IPS-11a (cell line): ENCODE measurements around the gene MICA.
"Not testable (repeated sequence)": the region's sequence is repeated elsewhere in the genome, so short reads cannot be mapped to it uniquely, and the experiment has no call there.

ENCODE experiments used
- H3K4me3 ChIP-seq: one replicate; pipeline ENCODE4 v1.5.1; 2013; ENCODE audit warnings: low read depth, low read length, control low read depth

MICA gene

GRCh38 chr6:31403283-31404060 lies at the start of gene MICA:
Gene MICA (plus strand): TSS chr6:31403595. CDS start chr6:31403633, 38 bp downstream.
- H3K4me3 ChIP-seq, result peak within 1 kb of the TSS; percentile 78

DNA sequence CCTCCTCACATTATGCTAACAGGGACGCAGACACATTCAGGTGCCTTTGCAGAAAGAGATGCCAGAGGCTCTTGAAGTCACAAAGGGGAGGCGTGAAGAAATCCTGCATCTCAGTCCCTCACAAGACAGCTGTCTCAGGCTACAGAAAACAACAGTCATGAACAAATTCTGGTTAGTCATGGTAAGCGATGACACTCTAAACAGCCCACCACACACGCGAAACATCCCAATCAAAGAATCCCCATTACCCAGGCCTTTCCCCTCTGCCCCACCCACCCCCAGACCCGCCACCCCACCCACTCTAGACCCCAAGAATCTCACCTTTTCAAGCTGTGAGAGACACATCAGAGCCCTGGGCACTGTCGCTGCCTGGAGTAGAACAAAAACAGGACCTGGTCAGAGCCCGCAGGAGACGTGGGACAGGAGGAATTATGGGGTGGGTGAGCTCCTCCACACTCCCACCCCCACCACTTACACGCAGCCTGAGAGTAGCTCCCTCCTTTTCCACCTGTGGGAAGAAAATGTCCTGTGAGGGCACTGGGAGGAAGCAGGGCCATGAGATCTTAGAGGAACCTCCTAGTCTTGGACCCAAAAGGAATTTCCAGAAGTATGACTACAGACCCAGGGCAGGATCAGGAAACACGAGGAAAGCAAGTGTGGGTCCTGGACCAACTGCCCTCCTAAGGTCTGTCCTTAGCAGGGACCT lies 49.1 kb upstream of the MICA start:
- H3K4me3 ChIP-seq, result no peak overlapping the region

GRCh38 chr6:31354864-31355582 lies 48.4 kb upstream of the MICA start:
- H3K4me3 ChIP-seq, result no peak overlapping the region

DNA sequence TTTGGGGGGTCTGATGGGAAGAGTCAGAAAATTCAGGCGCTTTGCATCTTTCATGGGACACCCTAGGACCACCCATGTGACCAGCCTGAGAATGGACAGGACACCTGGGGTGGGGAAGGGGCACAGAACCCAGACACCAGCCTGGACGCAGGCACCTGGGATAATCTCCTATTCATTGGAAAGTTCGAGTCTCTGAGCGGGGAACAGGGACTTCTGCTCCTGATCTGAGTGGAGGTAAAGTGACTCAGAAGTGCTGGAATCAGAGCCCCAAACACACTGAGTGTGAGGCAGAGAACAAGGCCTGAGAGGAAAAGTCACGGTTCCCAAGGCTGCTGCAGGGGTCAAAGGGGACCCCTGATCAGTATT lies 47.8 kb upstream of the MICA start:
- H3K4me3 ChIP-seq, result no peak overlapping the region

DNA sequence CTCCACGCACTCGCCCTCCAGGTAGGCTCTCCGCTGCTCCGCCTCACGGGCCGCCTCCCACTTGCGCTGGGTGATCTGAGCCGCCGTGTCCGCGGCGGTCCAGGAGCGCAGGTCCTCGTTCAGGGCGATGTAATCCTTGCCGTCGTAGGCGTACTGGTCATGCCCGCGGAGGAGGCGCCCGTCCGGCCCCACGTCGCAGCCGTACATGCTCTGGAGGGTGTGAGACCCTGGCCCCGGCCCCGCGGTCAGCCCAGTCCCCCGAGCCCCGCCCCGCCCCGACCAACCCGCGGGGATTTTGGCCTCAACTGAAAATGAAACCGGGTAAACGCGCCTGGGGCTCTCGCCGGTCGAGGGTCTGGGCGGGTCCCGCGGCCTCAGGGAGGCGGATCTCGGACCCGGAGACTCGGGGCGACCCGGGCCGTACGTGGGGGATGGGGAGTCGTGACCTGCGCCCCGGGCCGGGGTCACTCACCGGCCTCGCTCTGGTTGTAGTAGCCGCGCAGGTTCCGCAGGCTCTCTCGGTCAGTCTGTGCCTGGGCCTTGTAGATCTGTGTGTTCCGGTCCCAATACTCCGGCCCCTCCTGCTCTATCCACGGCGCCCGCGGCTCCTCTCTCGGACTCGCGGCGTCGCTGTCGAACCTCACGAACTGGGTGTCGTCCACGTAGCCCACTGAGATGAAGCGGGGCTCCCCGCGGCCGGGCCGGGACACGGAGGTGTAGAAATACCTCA lies 47.0 kb upstream of the MICA start:
- peak overlapping the region; percentile 56 for H3K4me3 ChIP-seq

- peak within 1 kb of the TSS; percentile 56 for H3K4me3 ChIP-seq
These were observed 46.4 kb upstream of the MICA start, which contains the start of gene HLA-B for GRCh38 chr6:31356946-31357466. Gene HLA-B (minus strand): TSS chr6:31357179. CDS start chr6:31357158, 21 bp downstream.

GRCh38 chr6:31357886-31358285 lies 45.5 kb upstream of the MICA start:
- no peak overlapping the region for H3K4me3 ChIP-seq

GRCh38 chr6:31358302-31358701 lies 45.1 kb upstream of the MICA start:
- H3K4me3 ChIP-seq, result no peak overlapping the region

- H3K4me3 ChIP-seq, result no peak overlapping the region
These were observed 43.8 kb upstream of the MICA start for GRCh38 chr6:31359581-31359980.

GRCh38 chr6:31362751-31363150 lies 40.6 kb upstream of the MICA start:
- H3K4me3 ChIP-seq, result no peak overlapping the region

GRCh38 chr6:31363811-31364210 lies 39.6 kb upstream of the MICA start:
- H3K4me3 ChIP-seq, result no peak overlapping the region

- no peak overlapping the region for H3K4me3 ChIP-seq
These were observed 37.5 kb upstream of the MICA start for GRCh38 chr6:31365864-31366263.

GRCh38 chr6:31366693-31367470 lies 36.5 kb upstream of the MICA start:
- H3K4me3 ChIP-seq, result no peak overlapping the region

GRCh38 chr6:31368461-31368860 lies 34.9 kb upstream of the MICA start:
- H3K4me3 ChIP-seq, result no peak overlapping the region

DNA sequence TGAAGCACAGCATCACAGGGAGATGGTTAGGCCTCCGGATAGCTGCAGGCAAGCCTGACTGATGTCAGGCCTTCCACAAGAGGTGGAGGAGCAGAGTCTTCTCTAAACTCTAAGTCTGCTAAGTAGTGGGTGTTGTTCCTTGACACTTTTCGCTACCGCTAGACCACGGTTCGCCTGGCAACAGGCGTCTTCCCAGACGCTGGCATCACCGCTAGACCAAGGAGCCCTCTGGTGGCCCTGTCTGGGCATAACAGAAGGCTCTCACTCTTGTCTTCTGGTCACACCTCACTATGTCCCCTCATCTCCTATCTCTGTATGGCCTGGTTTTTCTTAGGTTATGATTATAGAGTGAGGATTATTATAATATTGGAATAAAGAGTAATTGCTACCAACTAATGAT lies 29.3 kb upstream of the MICA start:
- H3K4me3 ChIP-seq, result not testable (repeated sequence)

DNA sequence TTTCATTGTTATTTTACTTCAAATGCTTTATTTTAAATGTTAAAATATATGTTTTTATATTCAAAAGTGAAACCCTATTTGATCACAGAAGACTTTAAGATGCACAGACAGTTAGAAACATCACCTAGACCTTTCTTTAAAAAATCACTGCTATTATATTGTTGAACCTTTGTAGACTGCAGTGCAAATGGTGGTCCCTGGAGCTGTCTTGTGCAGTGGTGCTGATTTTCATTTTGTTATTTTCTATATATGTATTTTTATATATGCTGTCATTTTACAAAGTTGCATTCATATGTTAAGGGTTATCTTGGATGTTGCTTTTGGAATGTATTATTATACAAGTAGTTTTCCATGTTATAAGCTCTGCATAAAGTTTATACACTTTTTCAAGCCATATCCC lies 27.7 kb upstream of the MICA start:
- no peak overlapping the region for H3K4me3 ChIP-seq

GRCh38 chr6:31377029-31377428 lies 26.4 kb upstream of the MICA start:
- H3K4me3 ChIP-seq, result no peak overlapping the region

GRCh38 chr6:31378062-31378720 lies 25.2 kb upstream of the MICA start:
- no peak overlapping the region for H3K4me3 ChIP-seq

- H3K4me3 ChIP-seq, result no peak overlapping the region
These were observed 24.7 kb upstream of the MICA start for GRCh38 chr6:31378721-31379103.

- no peak overlapping the region for H3K4me3 ChIP-seq
These were observed 23.5 kb upstream of the MICA start for GRCh38 chr6:31379850-31380249.
